Mesenchymal stem cell (in vitro differentiated cells and primary cell): Measurements from ENCODE around the gene SLC17A5.
"Not testable (repeated sequence)": the region's sequence is repeated elsewhere in the genome, so short reads cannot be mapped to it uniquely, and the experiment has no call there.

Experiments used
- DNase-seq: peaks from one replicate; pipeline ENCODE4 v3.0.0-alpha.2; 2013
- H2AFZ ChIP-seq: one replicate; pipeline ENCODE4 v1.6.1; 2013; ENCODE audit warnings: low read depth, mild to moderate bottlenecking, control low read depth, inconsistent platforms, low read length, moderate library complexity
- H2AK5ac ChIP-seq: 2 replicates; pipeline ENCODE4 v1.6.1; 2013; ENCODE audit warnings: low read length, moderate library complexity, mild to moderate bottlenecking, inconsistent platforms; ENCODE audit not compliant: severe bottlenecking
- H2BK120ac ChIP-seq: one replicate; pipeline ENCODE4 v1.6.1; 2013; ENCODE audit warnings: low read depth, mild to moderate bottlenecking, inconsistent platforms, low read length, moderate library complexity
- H2BK12ac ChIP-seq, 2 experiments: one replicate each; pipeline ENCODE4 v1.6.1; 2013; ENCODE audit warnings: inconsistent platforms in 2 of 2, low read length in 2 of 2, mild to moderate bottlenecking in 2 of 2, moderate library complexity in 2 of 2, control low read depth in 1 of 2
- H2BK15ac ChIP-seq: one replicate; pipeline ENCODE4 v1.6.1; 2013; ENCODE audit warnings: mild to moderate bottlenecking, low read depth, inconsistent platforms; ENCODE audit not compliant: poor library complexity, severe bottlenecking
- H2BK5ac ChIP-seq: 2 replicates; pipeline ENCODE4 v1.6.1; 2013; ENCODE audit warnings: low read depth, mild to moderate bottlenecking, low read length, control low read depth, inconsistent platforms; ENCODE audit not compliant: poor library complexity, severe bottlenecking
- H3K14ac ChIP-seq, 2 experiments: one replicate each; pipeline ENCODE4 v1.6.1; 2013; ENCODE audit warnings: inconsistent platforms in 2 of 2, low read length in 2 of 2, control low read depth in 1 of 2, mild to moderate bottlenecking in 1 of 2, moderate library complexity in 1 of 2
- H3K18ac ChIP-seq, 2 experiments: one replicate each; pipeline ENCODE4 v1.6.1; 2013; ENCODE audit warnings: inconsistent platforms in 2 of 2, low read length in 2 of 2, control low read depth in 1 of 2, low read depth in 1 of 2, mild to moderate bottlenecking in 1 of 2
- H3K23ac ChIP-seq, 2 experiments: one replicate each; pipeline ENCODE4 v1.6.1; 2013; ENCODE audit warnings: inconsistent platforms in 2 of 2, low read length in 2 of 2, mild to moderate bottlenecking in 2 of 2, moderate library complexity in 2 of 2, control low read depth in 1 of 2
- H3K27ac ChIP-seq: 2 replicates; pipeline ENCODE4 v1.5.1; 2013; ENCODE audit warnings: mild to moderate bottlenecking, moderate library complexity, low read length, control low read depth, inconsistent platforms; ENCODE audit not compliant: poor library complexity, severe bottlenecking
- H3K27me3 ChIP-seq, 2 experiments: 2 replicates each; pipeline versions ENCODE4 v1.6.1 to v1.7.0; 2013; ENCODE audit warnings: low read length in 2 of 2, mild to moderate bottlenecking in 2 of 2, moderate library complexity in 2 of 2, control low read depth in 1 of 2, inconsistent platforms in 1 of 2; ENCODE audit not compliant: control insufficient read depth in 1 of 2, insufficient read depth in 1 of 2
- H3K36me3 ChIP-seq, 2 experiments: 2 replicates each; pipeline versions ENCODE4 v1.6.1 to v1.7.0; 2013; ENCODE audit warnings: low read length in 2 of 2, control low read depth in 1 of 2, inconsistent platforms in 1 of 2, low read depth in 1 of 2, mild to moderate bottlenecking in 1 of 2; ENCODE audit not compliant: insufficient read depth in 2 of 2, control insufficient read depth in 1 of 2
- H3K4ac ChIP-seq, 2 experiments: one replicate each; pipeline ENCODE4 v1.6.1; 2013; ENCODE audit warnings: inconsistent platforms in 2 of 2, low read length in 2 of 2, mild to moderate bottlenecking in 2 of 2, moderate library complexity in 2 of 2, control low read depth in 1 of 2, low read depth in 1 of 2
- H3K4me1 ChIP-seq: 2 replicates; pipeline ENCODE4 v1.6.1; 2013; ENCODE audit warnings: low read depth, low read length, control low read depth; ENCODE audit not compliant: control insufficient read depth, insufficient read depth
- H3K4me2 ChIP-seq: 2 replicates; pipeline ENCODE4 v1.6.1; 2013; ENCODE audit warnings: low read length, mild to moderate bottlenecking, inconsistent platforms; ENCODE audit not compliant: poor library complexity, severe bottlenecking
- H3K4me3 ChIP-seq, 2 experiments: 2 replicates each; pipeline versions ENCODE4 v1.5.1 to v1.7.0; 2013; ENCODE audit warnings: low read length in 2 of 2, mild to moderate bottlenecking in 2 of 2, control low read depth in 1 of 2, low read depth in 1 of 2; ENCODE audit not compliant: insufficient read depth in 1 of 2
- H3K79me1 ChIP-seq: replicated peaks from 2 replicates; pipeline ENCODE4 v1.6.1; 2013; ENCODE audit warnings: mild to moderate bottlenecking, control low read depth, low read length, inconsistent platforms; ENCODE audit not compliant: poor library complexity, severe bottlenecking
- H3K9ac ChIP-seq: 2 replicates; pipeline ENCODE4 v1.7.0; 2013; ENCODE audit warnings: mild to moderate bottlenecking, low read length, moderate library complexity
- H3K9me3 ChIP-seq: 2 replicates; pipeline ENCODE4 v1.7.0; 2013; ENCODE audit warnings: mild to moderate bottlenecking, low read length; ENCODE audit not compliant: control insufficient read depth
- H4K8ac ChIP-seq: one replicate; pipeline ENCODE4 v1.6.1; 2013; ENCODE audit warnings: inconsistent platforms, mild to moderate bottlenecking, low read length, moderate library complexity
- H4K91ac ChIP-seq: one replicate; pipeline ENCODE4 v1.6.1; 2013; ENCODE audit warnings: mild to moderate bottlenecking, low read length, inconsistent platforms
- WGBS: methylation state at CpG from one replicate; pipeline ENCODE4 v1.1.7; 2013; ENCODE audit warnings: mixed read lengths; 5-methylcytosine and 5-hydroxymethylcytosine counted together

Gene SLC17A5

DNA sequence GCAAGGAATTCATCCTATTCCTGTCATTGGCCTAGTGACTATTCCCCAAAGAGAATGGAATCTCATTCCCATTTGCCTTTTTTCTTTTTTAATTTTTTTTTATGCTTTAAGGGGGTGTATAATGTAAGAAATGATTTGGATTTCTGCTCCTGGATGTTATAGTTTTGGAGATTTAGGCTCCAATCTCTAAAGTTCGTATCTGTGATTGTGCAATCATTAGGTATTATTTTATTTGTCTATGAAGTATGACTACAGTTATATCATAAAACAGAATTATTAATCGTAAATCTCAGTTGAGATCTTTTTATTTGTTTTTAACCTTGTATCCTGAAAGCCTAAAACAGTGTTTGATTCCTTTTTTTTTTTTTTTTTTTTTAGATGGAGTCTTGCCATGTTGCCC is 91.2 kb downstream of the SLC17A5 start:
- Histone ChIP-seq H3K4me1 (peaks cover 9% of the 10 kb centered on the region), H3K23ac (no peak overlapping the region), H4K91ac (no peak overlapping the region), H3K4me2 (no peak overlapping the region), H2BK15ac (no peak overlapping the region), H3K27ac (no peak overlapping the region), H2AK5ac (no peak overlapping the region), H3K4ac (no peak overlapping the region), H2AFZ (no peak overlapping the region), H2BK120ac (no peak overlapping the region), H2BK12ac (no peak overlapping the region), H4K8ac (no peak overlapping the region), H3K9me3 (no peaks in the 10 kb centered on the region), H3K4me3 (no peak overlapping the region), H3K27me3 (no peaks in the 10 kb centered on the region), H3K79me1 (no peaks in the 10 kb centered on the region), H3K18ac (no peak overlapping the region), H2BK5ac (no peak overlapping the region), H3K9ac (no peak overlapping the region), H3K14ac (no peak overlapping the region), H3K36me3 (no peaks in the 10 kb centered on the region)
- WGBS: no CpG with 5 or more reads among the region's 2 CpGs
- DNase-seq: no peak

DNA sequence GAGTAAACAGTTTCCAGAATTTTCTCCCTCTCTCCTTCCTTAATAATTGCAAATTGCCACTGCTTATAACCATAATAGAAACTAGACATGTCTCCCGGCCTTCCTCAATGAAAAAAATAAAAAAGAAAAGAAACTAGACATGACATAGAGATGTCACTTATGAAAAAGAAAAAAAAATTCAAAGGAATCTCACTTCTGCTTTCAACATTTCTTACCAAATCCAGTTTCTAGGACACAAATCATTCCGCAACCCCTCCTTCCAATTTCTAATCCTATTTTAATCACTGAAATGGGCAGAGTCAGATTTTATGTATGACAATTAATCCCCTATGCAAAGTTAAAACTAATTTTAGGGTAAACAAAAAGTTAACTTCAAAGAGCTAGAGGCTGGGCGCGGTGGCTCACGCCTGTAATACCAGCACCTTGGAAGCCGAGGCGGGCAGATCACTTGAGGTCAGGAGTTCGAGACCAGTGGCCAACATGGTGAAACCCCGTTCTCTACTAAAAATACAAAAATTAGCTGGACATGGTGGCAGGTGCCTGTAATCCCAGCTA is 92.9 kb downstream of the SLC17A5 start:
- H3K14ac ChIP-seq: no peak overlapping the region
- H3K23ac ChIP-seq: no peak overlapping the region
- H2AFZ ChIP-seq: no peak overlapping the region
- H4K91ac ChIP-seq: no peak overlapping the region
- no peak overlapping the region for H4K8ac ChIP-seq
- H2BK15ac ChIP-seq: no peak overlapping the region
- H3K4ac ChIP-seq: no peak overlapping the region
- H3K9me3 ChIP-seq: no peaks in the 10 kb centered on the region
- H2BK12ac ChIP-seq: no peak overlapping the region
- WGBS: 97% methylated on average over 6 of the region's 9 CpGs
- H3K9ac ChIP-seq: no peak overlapping the region
- no peaks in the 10 kb centered on the region for H3K27me3 ChIP-seq
- H3K4me2 ChIP-seq: no peak overlapping the region
- no peak overlapping the region for H3K27ac ChIP-seq
- no peak overlapping the region for H2AK5ac ChIP-seq
- H3K79me1 ChIP-seq: no peaks in the 10 kb centered on the region
- H3K4me3 ChIP-seq: no peak overlapping the region
- no peak for DNase-seq
- no peaks in the 10 kb centered on the region for H3K36me3 ChIP-seq
- H3K18ac ChIP-seq: no peak overlapping the region
- no peak overlapping the region for H2BK5ac ChIP-seq
- no peak overlapping the region for H2BK120ac ChIP-seq
- H3K4me1 ChIP-seq: peaks cover 2% of the 10 kb centered on the region

DNA sequence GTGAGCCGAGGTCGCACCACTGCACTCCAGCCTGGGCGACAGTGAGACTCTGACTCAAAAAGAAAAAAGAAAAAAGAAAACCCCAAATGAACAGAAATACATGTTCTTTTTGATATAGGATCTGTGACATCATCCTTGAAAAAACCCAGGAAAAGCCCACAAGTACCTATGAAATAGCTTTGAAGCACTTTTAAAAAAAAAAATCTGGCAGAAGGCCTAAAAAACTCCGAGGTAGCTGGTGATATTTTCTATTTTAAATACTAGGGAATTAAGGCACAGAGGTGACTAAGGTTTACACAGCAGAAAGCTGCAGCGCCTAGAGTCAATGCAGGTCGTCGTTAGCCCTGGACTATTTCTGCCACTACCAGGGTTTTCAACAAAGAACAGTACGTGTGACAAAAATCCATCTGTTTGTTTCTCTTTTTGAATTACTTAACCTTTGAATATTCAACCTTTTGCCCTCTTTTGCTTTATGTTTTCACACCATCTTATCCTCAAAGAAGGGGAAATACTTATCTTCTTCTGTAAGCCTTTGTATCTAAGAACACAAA is 93.5 kb downstream of the SLC17A5 start:
- WGBS: 59% methylated on average over 5 of the region's 8 CpGs
- no peak overlapping the region for H3K4me2 ChIP-seq
- H3K79me1 ChIP-seq: no peaks in the 10 kb centered on the region

DNA sequence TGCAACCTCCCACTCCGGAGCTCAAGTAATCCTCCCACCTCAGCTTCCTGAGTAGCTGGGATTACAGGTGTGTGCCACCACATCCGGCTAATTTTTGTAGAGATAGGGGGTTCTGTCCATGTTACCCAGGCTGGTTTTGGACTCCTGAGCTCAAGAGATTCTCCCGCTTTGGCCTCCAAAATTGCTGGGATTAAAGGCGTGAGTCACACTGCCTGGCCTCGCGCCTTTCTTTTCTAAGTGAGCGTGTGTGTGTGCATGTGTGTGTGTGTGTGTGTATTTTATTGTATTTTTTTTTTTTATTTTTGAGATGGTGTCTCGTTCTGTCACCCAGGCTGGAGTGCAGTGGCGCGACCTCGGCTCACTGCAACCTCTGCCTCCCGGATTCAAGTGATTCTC is 94.4 kb downstream of the SLC17A5 start:
- not testable (repeated sequence) for H3K27me3 ChIP-seq, H2BK15ac ChIP-seq, H3K4ac ChIP-seq, H3K36me3 ChIP-seq, H2BK12ac ChIP-seq, H3K4me1 ChIP-seq, DNase-seq, H2BK120ac ChIP-seq, H3K9ac ChIP-seq, H3K4me3 ChIP-seq, H2AFZ ChIP-seq, H3K9me3 ChIP-seq, H3K14ac ChIP-seq, H3K18ac ChIP-seq, H2BK5ac ChIP-seq, H3K23ac ChIP-seq, H3K27ac ChIP-seq, H4K91ac ChIP-seq, H3K79me1 ChIP-seq, H4K8ac ChIP-seq, H3K4me2 ChIP-seq, H2AK5ac ChIP-seq
- 96% methylated on average over 12 of the region's 12 CpGs for WGBS

More for the DNA sequence above, 93.5 kb downstream of the SLC17A5 start:
- Histone ChIP-seq H3K4me1 (no peaks in the 10 kb centered on the region), H3K4me3 (no peak overlapping the region), H4K8ac (no peak overlapping the region), H4K91ac (no peak overlapping the region), H2AFZ (no peak overlapping the region), H3K4ac (no peak overlapping the region), H3K23ac (no peak overlapping the region), H2AK5ac (no peak overlapping the region), H3K36me3 (no peaks in the 10 kb centered on the region), H2BK5ac (no peak overlapping the region), H3K27ac (no peak overlapping the region), H2BK15ac (no peak overlapping the region), H3K9ac (no peak overlapping the region), H3K18ac (no peak overlapping the region), H2BK12ac (no peak overlapping the region), H2BK120ac (no peak overlapping the region), H3K9me3 (no peaks in the 10 kb centered on the region), H3K27me3 (no peaks in the 10 kb centered on the region), H3K14ac (no peak overlapping the region)
- DNase-seq: no peak
